AG09309 (cell line): ENCODE data around the gene SEMA4G.

ENCODE experiments used
- DNase-seq: peaks from one replicate; pipeline ENCODE4 v3.0.0-alpha.2; 2010; ENCODE audit warnings: low read depth
- H3K4me3 ChIP-seq: 2 replicates; pipeline ENCODE4 v1.5.1; 2011; ENCODE audit warnings: mild to moderate bottlenecking, low read depth, low read length, moderate library complexity; ENCODE audit not compliant: control insufficient read depth
- TF ChIP-seq, protein P1 (sequence below): IDR thresholded peaks from 2 replicates; pipeline ENCODE4 v1.5.1; 2011; ENCODE audit warnings: mild to moderate bottlenecking, low read depth, low read length, inconsistent platforms; ENCODE audit not compliant: insufficient read depth, control insufficient read depth; ENCODE audit errors: missing control alignments

Gene SEMA4G

DNA sequence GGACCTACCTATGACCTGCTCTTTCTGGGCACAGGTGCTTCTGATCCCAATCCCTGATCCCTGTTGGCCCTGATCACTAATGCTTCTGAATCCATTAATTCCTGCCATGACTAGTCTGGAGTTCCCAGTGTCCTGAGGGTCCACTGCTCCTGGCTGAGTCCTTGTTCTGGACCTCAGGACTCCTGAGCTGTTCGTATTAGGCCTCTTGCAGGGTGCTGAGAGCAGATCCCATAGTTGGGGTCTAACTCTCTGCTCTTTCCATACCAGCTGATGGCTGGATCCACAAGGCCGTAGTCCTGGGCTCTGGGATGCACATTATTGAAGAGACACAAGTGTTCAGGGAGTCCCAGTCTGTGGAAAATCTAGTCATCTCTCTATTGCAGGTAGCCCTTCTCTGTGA, 11.0 kb downstream of the SEMA4G start:
- H3K4me3 ChIP-seq = no peak overlapping the region
- TF ChIP-seq, protein P1, sequence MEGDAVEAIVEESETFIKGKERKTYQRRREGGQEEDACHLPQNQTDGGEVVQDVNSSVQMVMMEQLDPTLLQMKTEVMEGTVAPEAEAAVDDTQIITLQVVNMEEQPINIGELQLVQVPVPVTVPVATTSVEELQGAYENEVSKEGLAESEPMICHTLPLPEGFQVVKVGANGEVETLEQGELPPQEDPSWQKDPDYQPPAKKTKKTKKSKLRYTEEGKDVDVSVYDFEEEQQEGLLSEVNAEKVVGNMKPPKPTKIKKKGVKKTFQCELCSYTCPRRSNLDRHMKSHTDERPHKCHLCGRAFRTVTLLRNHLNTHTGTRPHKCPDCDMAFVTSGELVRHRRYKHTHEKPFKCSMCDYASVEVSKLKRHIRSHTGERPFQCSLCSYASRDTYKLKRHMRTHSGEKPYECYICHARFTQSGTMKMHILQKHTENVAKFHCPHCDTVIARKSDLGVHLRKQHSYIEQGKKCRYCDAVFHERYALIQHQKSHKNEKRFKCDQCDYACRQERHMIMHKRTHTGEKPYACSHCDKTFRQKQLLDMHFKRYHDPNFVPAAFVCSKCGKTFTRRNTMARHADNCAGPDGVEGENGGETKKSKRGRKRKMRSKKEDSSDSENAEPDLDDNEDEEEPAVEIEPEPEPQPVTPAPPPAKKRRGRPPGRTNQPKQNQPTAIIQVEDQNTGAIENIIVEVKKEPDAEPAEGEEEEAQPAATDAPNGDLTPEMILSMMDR = no peak
- DNase-seq = no peak

DNA sequence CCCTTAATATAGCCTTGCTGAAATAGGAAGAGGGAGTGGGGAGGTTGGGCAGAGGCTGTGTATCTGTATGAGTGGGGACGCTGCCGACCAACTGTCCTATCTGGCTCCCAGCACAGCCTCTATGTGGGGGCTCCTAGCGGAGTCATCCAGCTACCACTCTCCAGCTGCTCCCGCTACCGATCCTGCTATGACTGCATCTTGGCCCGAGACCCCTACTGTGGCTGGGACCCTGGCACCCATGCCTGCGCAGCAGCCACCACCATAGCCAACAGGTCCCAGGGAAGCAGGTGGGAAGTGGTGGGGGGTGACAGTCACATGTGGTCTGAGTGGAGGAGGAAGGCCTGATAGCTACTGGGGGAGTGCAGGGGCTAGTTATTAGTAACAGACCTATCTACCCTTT, 11.4 kb downstream of the SEMA4G start:
- no peak for DNase-seq
- H3K4me3 ChIP-seq = no peak overlapping the region
- TF ChIP-seq, protein P1 = no peak

DNA sequence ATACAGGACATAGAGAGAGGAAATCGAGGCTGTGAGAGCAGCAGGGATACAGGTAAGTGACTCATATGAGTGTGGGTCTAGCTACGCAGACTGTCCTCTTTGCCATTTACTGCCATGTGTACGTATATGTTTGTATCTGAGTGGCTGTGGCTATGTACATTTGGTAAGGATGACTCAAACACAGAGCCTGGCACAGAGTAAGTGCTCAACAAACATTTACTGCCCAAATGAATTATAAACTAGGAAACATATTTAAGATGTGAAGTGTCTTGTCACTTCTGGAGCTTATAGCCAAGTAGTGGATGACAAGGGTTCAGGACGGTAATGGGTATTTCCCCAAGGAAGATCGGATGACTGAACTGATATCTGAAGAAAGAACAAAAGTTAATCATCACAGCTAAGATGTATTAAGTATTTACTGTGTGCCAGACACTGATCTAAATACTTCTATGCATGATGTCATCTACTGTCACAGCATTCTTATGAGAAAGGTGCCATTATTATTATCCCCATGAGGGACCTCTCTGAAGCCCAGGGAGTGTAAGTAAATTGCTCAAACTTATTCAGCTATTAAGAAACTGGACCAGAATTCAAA, 12.0 kb downstream of the SEMA4G start:
- TF ChIP-seq, protein P1 = no peak
- DNase-seq = no peak
- no peak overlapping the region for H3K4me3 ChIP-seq

DNA sequence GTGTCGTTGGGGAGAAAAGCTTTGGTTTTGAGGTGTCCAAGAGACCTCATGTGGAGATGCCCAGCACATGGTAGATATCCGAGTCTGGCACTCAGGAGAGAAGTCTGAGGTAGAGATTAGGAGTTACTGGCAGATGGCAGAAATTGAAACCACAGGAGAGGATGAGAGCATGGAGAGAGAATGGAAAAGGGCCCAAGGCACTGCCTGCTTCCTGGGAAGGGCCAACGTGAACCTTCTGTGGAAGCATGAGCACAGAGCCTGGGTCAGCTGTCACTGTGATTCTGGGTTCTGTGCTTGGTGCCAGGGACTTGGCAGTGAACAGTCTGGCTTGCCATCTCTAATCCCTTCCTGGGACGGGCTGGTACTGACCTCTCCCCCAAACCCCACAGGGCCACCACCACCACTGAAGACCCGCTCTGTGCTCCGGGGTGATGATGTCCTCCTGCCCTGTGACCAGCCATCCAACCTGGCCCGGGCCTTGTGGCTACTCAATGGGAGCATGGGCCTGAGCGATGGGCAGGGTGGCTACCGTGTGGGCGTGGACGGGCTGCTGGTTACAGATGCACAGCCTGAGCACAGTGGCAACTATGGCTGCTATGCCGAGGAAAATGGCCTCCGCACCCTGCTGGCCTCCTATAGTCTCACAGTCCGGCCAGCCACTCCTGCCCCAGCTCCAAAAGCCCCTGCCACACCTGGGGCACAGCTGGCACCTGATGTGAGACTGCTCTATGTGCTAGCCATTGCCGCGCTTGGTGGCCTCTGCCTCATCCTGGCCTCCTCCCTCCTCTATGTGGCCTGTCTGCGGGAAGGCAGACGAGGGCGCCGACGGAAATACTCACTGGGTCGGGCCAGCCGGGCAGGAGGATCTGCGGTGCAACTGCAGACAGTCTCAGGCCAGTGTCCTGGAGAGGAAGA, 13.9 kb downstream of the SEMA4G start:
- H3K4me3 ChIP-seq = no peak overlapping the region
- TF ChIP-seq, protein P1 = no peak
- no peak for DNase-seq

DNA sequence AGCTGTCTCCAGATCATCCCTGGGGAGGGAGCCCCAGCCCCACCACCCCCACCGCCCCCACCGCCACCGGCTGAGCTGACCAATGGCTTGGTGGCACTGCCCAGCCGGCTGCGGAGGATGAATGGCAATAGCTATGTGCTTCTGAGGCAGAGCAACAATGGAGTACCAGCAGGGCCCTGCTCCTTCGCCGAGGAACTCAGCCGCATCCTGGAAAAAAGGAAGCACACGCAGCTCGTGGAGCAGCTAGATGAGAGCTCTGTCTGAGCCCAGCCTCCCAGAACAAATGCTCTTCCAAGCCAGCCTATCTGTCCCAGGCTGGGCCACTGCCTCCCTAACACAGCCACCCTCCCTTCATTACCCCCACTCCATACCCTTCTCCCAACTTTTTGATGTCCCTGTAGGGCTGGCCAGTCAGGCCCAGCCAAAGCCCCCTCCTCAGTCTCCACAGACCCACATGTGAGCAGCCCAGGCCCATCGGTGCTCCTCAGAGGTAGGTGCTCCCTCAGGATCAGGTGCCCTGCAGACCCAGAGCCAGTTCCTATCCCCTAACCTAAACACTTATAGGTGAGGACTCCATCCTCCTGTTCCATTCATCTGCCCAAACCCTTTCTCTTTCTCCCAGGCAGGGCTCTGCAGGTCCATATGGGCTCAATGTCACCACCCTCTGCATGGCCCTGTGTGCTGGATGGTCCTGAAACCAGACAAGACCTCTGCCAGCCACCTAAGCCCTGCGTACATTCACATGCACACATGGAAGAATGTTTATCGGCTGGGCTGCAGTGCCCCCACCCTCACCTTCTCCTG, 14.8 kb downstream of the SEMA4G start:
- H3K4me3 ChIP-seq = no peak overlapping the region
- no peak for DNase-seq
- TF ChIP-seq, protein P1 = no peak

DNA sequence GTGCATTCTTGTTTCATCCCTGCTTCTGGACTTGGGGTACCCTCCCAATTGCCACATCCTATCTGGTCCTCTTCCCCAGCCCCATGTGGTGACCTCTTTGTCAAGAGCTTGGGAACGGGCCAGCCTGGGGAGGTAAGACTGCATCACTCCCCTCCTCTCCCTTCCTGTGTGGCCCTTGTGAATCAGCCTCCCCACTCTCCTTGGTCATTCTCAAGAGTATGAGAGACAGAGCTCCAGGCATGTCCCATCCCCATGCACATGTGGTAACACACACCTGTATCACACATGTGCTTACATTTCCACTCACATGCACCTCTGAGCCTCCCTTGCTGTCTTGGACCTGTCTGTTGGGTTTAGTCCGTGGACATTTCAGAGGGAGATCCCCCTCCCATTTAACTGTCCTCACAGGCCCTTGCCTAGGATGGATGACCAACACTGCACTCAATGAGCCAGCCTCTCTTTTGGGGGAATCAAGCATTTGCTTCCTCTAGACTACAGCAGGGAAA, 15.4 kb downstream of the SEMA4G start:
- TF ChIP-seq, protein P1 = no peak
- no peak for DNase-seq
- no peak overlapping the region for H3K4me3 ChIP-seq
